GM19397 (cell line): ENCODE data around the gene GEMIN7.
"Not testable (repeated sequence)": the region's sequence is repeated elsewhere in the genome, so short reads cannot be mapped to it uniquely, and the experiment has no call there.

Experiments used
- ATAC-seq: cut with Tn5 transposase; IDR thresholded peaks from one replicate; pipeline ENCODE4 v1.9.1; 2021; ENCODE audit warnings: mild to moderate bottlenecking, moderate library complexity; ENCODE audit not compliant: unreplicated experiment

The GEMIN7 gene

GRCh38 chr19:45102481-45102880 is 23.4 kb downstream of the GEMIN7 start:
- no peak for ATAC-seq

- ATAC-seq, result no peak
These were observed 24.1 kb downstream of the GEMIN7 start for GRCh38 chr19:45103156-45103507.

- ATAC-seq, result no peak
These were observed 24.7 kb downstream of the GEMIN7 start for GRCh38 chr19:45103508-45104319.

GRCh38 chr19:45104658-45105349 is 25.7 kb downstream of the GEMIN7 start:
- no peak for ATAC-seq

- ATAC-seq, result not testable (repeated sequence)
These were observed 27.3 kb downstream of the GEMIN7 start for GRCh38 chr19:45106363-45106762.

GRCh38 chr19:45107621-45108150 is 28.6 kb downstream of the GEMIN7 start:
- ATAC-seq, result no peak

GRCh38 chr19:45110851-45111266 is 31.8 kb downstream of the GEMIN7 start:
- ATAC-seq, result no peak

GRCh38 chr19:45112111-45112827 is 33.2 kb downstream of the GEMIN7 start:
- ATAC-seq, result no peak

GRCh38 chr19:45113628-45114027 is 34.6 kb downstream of the GEMIN7 start:
- no peak for ATAC-seq

GRCh38 chr19:45114116-45114515 is 35.1 kb downstream of the GEMIN7 start:
- no peak for ATAC-seq

GRCh38 chr19:45115809-45116615 is 37.0 kb downstream of the GEMIN7 start:
- no peak for ATAC-seq

- no peak for ATAC-seq
These were observed 38.1 kb downstream of the GEMIN7 start for GRCh38 chr19:45117167-45117594.

GRCh38 chr19:45117671-45118070 is 38.6 kb downstream of the GEMIN7 start:
- no peak for ATAC-seq

GRCh38 chr19:45118106-45118505 is 39.0 kb downstream of the GEMIN7 start:
- ATAC-seq, result no peak

GRCh38 chr19:45118591-45119355 is 39.7 kb downstream of the GEMIN7 start:
- not testable (repeated sequence) for ATAC-seq

GRCh38 chr19:45119582-45119981 is 40.5 kb downstream of the GEMIN7 start:
- no peak for ATAC-seq

GRCh38 chr19:45121827-45122345 is 42.8 kb downstream of the GEMIN7 start:
- ATAC-seq, result no peak

GRCh38 chr19:45122832-45123231 is 43.8 kb downstream of the GEMIN7 start:
- no peak for ATAC-seq

GRCh38 chr19:45123440-45123850 is 44.4 kb downstream of the GEMIN7 start:
- no peak for ATAC-seq

GRCh38 chr19:45124021-45124420 is 45.0 kb downstream of the GEMIN7 start:
- ATAC-seq, result no peak
